ENCODE measurements around the gene MACROD1. TPM values are rescaled to one million over a fixed set of nuclear protein-coding genes. Genes with fewer than 3 reads are reported as not detected.

MACROD1 gene
- total and polyA plus RNA-seq, 7 experiments from 2014 or later = 5.4 to 16.2 (median 9.7) TPM

DNA sequence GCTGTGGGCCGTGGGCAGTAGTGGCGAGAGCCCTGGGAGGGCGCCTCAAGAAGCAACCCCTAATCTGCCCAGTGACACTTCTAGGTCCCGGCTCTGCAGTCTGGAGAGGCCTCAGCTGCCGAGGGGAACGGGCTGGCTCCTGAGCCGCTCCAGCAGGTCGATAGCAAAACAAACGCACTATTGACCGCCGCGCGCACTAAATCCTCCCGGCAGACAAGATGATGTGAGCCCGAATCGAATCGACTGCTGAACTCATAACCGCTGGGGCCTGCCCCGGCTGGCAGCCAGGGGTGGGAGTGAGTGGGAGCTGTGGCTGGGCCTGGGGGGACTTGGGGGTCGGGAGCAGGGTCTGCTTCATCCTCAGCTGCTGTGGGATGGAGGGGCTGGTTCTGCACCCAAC, 94.1 kb downstream of the MACROD1 start:
- no peaks in the 10 kb centered on the region for H3K36me3 ChIP-seq (ENCODE audit: control insufficient read depth in 2 of 3, insufficient read depth in 3 of 3, low read length in 3 of 3)
- POLR2A ChIA-PET = no interaction called here
- no peak overlapping the region for H3K4me3 ChIP-seq (ENCODE audit: low read length)
- CTCF ChIA-PET = no interaction called here
- no peaks in the 10 kb centered on the region for H3K4me1 ChIP-seq (ENCODE audit: control insufficient read depth in 2 of 2, insufficient read depth in 2 of 2, low read length in 2 of 2)
- H3K9me3 ChIP-seq (ENCODE audit: control insufficient read depth in 2 of 3, low read length in 3 of 3) = no peaks in the 10 kb centered on the region
- H3K27ac ChIP-seq (ENCODE audit: low read depth, low read length) = no peak overlapping the region
- no peak overlapping the region for H3K27ac Mint-ChIP-seq
- no peaks in the 10 kb centered on the region for H3K36me3 Mint-ChIP-seq
- H3K27me3 ChIP-seq (ENCODE audit: control insufficient read depth in 2 of 2, insufficient read depth in 2 of 2, low read length in 2 of 2) = no peaks in the 10 kb centered on the region
- no peak for DNase-seq
- peaks cover 0 to 5% (median 4%) of the 10 kb centered on the region in 7 donors for H3K4me1 Mint-ChIP-seq
- no peaks in the 10 kb centered on the region for H3K27me3 Mint-ChIP-seq
- intact Hi-C loops (cut with micrococcal nuclease) = no loop called here
- H3K4me3 Mint-ChIP-seq = no peak overlapping the region
- no peaks in the 10 kb centered on the region for H3K9me3 Mint-ChIP-seq
- ATAC-seq = no peak

DNA sequence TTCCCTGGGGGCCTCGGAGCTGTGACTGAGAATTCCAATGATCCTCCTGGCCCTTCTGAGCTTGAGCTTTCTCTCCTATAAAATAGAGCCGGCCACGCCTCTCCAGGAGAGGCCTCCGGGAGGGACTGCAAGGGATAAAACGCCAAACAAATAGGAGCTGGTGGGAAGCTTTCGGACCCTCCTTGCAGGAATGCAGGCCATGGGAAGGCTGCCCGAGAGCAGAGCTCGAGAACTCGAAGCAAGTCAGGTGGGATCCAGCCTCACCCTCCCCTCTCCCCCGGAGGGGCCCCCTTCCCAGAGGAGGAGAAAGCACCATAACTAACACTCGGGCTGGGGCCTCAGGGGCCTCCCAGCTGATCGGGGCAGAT, 95.6 kb downstream of the MACROD1 start:
- ChIA-PET POLR2A (no interaction called here), CTCF (no interaction called here)
- Mint-ChIP-seq H3K27me3 (no peaks in the 10 kb centered on the region), H3K9me3 (peaks cover 0 to 2% (median 0%) of the 10 kb centered on the region in 11 donors), H3K4me1 (peaks cover 0 to 5% (median 4%) of the 10 kb centered on the region in 7 donors), H3K4me3 (no peak overlapping the region), H3K27ac (no peak overlapping the region), H3K36me3 (no peaks in the 10 kb centered on the region)
- intact Hi-C loops (cut with micrococcal nuclease) = no loop called here
- no peak overlapping the region for H3K4me3 ChIP-seq (ENCODE audit: low read length)
- no peaks in the 10 kb centered on the region for H3K4me1 ChIP-seq (ENCODE audit: control insufficient read depth in 2 of 2, insufficient read depth in 2 of 2, low read length in 2 of 2)
- H3K36me3 ChIP-seq (ENCODE audit: control insufficient read depth in 2 of 3, insufficient read depth in 3 of 3, low read length in 3 of 3) = no peaks in the 10 kb centered on the region
- DNase-seq = no peak
- no peaks in the 10 kb centered on the region for H3K9me3 ChIP-seq (ENCODE audit: control insufficient read depth in 2 of 3, low read length in 3 of 3)
- H3K27me3 ChIP-seq (ENCODE audit: control insufficient read depth in 2 of 2, insufficient read depth in 2 of 2, low read length in 2 of 2) = no peaks in the 10 kb centered on the region
- no peak for ATAC-seq
- H3K27ac ChIP-seq (ENCODE audit: low read depth, low read length) = no peak overlapping the region

- no peaks in the 10 kb centered on the region for H3K36me3 ChIP-seq (ENCODE audit: control insufficient read depth in 2 of 3, insufficient read depth in 3 of 3, low read length in 3 of 3)
- H3K4me3 Mint-ChIP-seq = no peak overlapping the region
- H3K27me3 Mint-ChIP-seq = peaks cover 0 to 5% (median 0%) of the 10 kb centered on the region in 5 donors
- no peak overlapping the region for H3K27ac Mint-ChIP-seq
- POLR2A ChIA-PET = no interaction called here
- H3K9me3 Mint-ChIP-seq = peaks cover 0 to 2% (median 0%) of the 10 kb centered on the region in 11 donors
- peaks cover 0 to 6% (median 4%) of the 10 kb centered on the region in 7 donors for H3K4me1 Mint-ChIP-seq
- H3K36me3 Mint-ChIP-seq = no peaks in the 10 kb centered on the region
- CTCF ChIA-PET = no interaction called here
- no peak overlapping the region for H3K27ac ChIP-seq (ENCODE audit: low read depth, low read length)
- DNase-seq (no peak), ATAC-seq (no peak)
- intact Hi-C loops (cut with micrococcal nuclease) = no loop called here
- H3K27me3 ChIP-seq (ENCODE audit: control insufficient read depth in 2 of 2, insufficient read depth in 2 of 2, low read length in 2 of 2) = no peaks in the 10 kb centered on the region
- H3K4me3 ChIP-seq (ENCODE audit: low read length) = no peak overlapping the region
- no peaks in the 10 kb centered on the region for H3K4me1 ChIP-seq (ENCODE audit: control insufficient read depth in 2 of 2, insufficient read depth in 2 of 2, low read length in 2 of 2)
- no peaks in the 10 kb centered on the region for H3K9me3 ChIP-seq (ENCODE audit: control insufficient read depth in 2 of 3, low read length in 3 of 3)
Observed at GRCh38 chr11:64069401-64070313, 96.3 kb downstream of the MACROD1 start.

DNA sequence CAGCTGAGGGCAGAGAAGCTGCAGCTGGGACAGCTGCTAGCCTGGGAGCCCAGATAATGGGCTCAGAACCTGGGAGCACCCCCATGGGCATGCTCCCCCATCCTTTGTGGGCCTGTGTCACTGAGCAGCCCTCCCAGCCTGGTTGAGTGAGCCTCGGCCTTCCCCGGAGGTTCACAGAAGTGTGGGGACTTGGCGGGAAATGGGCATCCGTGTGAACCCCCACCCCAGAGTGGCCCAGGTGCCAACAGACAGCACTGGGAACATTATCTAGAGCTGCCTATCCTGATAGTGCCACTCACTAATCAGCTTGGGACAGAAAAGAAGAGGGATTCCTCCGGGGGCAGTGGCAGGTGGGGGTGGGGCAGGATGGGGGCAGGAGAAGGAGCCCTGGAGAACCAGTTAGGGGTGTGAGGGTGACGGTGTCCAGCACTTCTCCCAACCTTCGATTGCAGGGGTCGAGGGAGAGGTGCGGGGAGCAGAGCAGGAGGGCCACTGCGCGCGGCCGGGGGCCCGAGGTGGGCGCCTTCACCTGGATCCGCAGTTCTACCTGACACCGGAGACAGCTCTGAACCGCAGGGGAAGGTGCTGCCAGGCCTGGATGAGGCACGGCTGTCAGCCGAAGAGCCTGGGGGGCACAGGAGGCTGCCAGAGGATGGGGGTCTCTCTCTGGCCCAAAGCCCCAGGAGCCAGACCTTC, 97.1 kb downstream of the MACROD1 start:
- no peak overlapping the region for H3K27ac Mint-ChIP-seq
- ChIA-PET POLR2A (no interaction called here), CTCF (no interaction called here)
- intact Hi-C loops (cut with micrococcal nuclease) = no loop called here
- no peaks in the 10 kb centered on the region for H3K27me3 ChIP-seq (ENCODE audit: control insufficient read depth in 2 of 2, insufficient read depth in 2 of 2, low read length in 2 of 2)
- peaks cover 0 to 2% (median 0%) of the 10 kb centered on the region in 11 donors for H3K9me3 Mint-ChIP-seq
- H3K4me1 Mint-ChIP-seq = peaks cover 0 to 2% (median 0%) of the 10 kb centered on the region in 7 donors
- H3K27me3 Mint-ChIP-seq = peaks cover 0 to 7% (median 0%) of the 10 kb centered on the region in 5 donors
- H3K4me3 Mint-ChIP-seq = no peak overlapping the region
- no peaks in the 10 kb centered on the region for H3K4me1 ChIP-seq (ENCODE audit: control insufficient read depth in 2 of 2, insufficient read depth in 2 of 2, low read length in 2 of 2)
- no peak overlapping the region for H3K27ac ChIP-seq (ENCODE audit: low read depth, low read length)
- H3K9me3 ChIP-seq (ENCODE audit: control insufficient read depth in 2 of 3, low read length in 3 of 3) = no peaks in the 10 kb centered on the region
- ATAC-seq (no peak), DNase-seq (no peak)
- H3K36me3 ChIP-seq (ENCODE audit: control insufficient read depth in 2 of 3, insufficient read depth in 3 of 3, low read length in 3 of 3) = no peaks in the 10 kb centered on the region
- no peaks in the 10 kb centered on the region for H3K36me3 Mint-ChIP-seq
- H3K4me3 ChIP-seq (ENCODE audit: low read length) = no peak overlapping the region

DNA sequence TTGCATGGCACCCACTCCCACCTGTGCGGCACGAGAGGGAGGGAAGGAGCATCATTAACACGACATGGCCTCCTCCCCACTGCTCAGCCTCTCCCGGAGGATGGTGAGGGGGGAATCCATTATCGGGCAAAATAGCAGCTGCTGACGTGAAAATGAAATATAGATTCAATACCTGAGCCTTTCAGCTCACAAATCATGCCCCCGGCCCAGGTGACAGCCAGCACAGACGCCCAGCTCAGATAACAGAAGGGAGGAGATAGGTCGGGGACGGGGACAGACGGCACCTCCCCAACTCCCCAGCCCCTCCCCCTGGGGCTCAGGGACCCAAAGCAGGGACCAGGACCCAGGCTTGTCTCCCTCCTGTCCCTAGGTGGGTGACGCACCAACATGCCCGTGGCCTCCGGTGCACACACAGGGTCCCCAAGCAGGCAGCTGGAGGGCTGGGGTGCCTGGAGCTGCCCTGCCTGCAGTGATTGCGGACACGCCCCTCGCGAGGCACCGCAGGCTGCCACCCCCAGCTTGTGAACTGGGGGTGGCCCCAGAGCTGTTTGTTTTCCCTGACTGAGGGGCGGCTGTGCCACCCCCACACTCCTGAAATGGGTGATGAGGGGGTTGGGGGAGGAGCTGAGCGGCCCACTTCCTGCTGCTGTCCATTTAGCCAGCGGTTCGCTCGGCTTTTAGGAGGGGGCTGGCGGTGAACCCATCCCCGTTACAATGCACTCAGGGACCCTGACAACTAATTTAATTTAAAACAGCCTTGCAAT, 98.5 kb downstream of the MACROD1 start:
- Mint-ChIP-seq H3K36me3 (peaks cover 0 to 5% (median 0%) of the 10 kb centered on the region in 5 donors), H3K27me3 (peaks cover 6 to 19% (median 7%) of the 10 kb centered on the region in 5 donors), H3K4me3 (no peak overlapping the region), H3K9me3 (peaks cover 0 to 2% (median 0%) of the 10 kb centered on the region in 11 donors), H3K4me1 (peaks cover 0 to 2% (median 0%) of the 10 kb centered on the region in 7 donors), H3K27ac (no peak overlapping the region)
- DNase-seq = no peak
- no peaks in the 10 kb centered on the region for H3K27me3 ChIP-seq (ENCODE audit: control insufficient read depth in 2 of 2, insufficient read depth in 2 of 2, low read length in 2 of 2)
- no peak for ATAC-seq
- no peaks in the 10 kb centered on the region for H3K4me1 ChIP-seq (ENCODE audit: control insufficient read depth in 2 of 2, insufficient read depth in 2 of 2, low read length in 2 of 2)
- CTCF ChIA-PET = no interaction called here
- H3K36me3 ChIP-seq (ENCODE audit: control insufficient read depth in 2 of 3, insufficient read depth in 3 of 3, low read length in 3 of 3) = no peaks in the 10 kb centered on the region
- no peaks in the 10 kb centered on the region for H3K9me3 ChIP-seq (ENCODE audit: control insufficient read depth in 2 of 3, low read length in 3 of 3)
- intact Hi-C loops (cut with micrococcal nuclease) = no loop called here
- no peak overlapping the region for H3K27ac ChIP-seq (ENCODE audit: low read depth, low read length)
- POLR2A ChIA-PET = no interaction called here
- no peak overlapping the region for H3K4me3 ChIP-seq (ENCODE audit: low read length)

- Mint-ChIP-seq H3K9me3 (peaks cover 0 to 2% (median 0%) of the 10 kb centered on the region in 11 donors), H3K27me3 (peaks cover 6 to 32% (median 19%) of the 10 kb centered on the region in 5 donors), H3K27ac (no peak overlapping the region), H3K4me1 (peaks cover 0 to 8% (median 6%) of the 10 kb centered on the region in 7 donors), H3K4me3 (no peak overlapping the region), H3K36me3 (peaks cover 0 to 5% (median 0%) of the 10 kb centered on the region in 5 donors)
- no peak for ATAC-seq
- intact Hi-C loops (cut with micrococcal nuclease) = no loop called here
- Histone ChIP-seq H3K4me3 (ENCODE audit: low read length) (no peak overlapping the region), H3K27ac (ENCODE audit: low read depth, low read length) (no peak overlapping the region), H3K4me1 (ENCODE audit: control insufficient read depth in 2 of 2, insufficient read depth in 2 of 2, low read length in 2 of 2) (peaks cover 0 to 4% of the 10 kb centered on the region in 2 donors), H3K36me3 (ENCODE audit: control insufficient read depth in 2 of 3, insufficient read depth in 3 of 3, low read length in 3 of 3) (no peaks in the 10 kb centered on the region), H3K9me3 (ENCODE audit: control insufficient read depth in 2 of 3, low read length in 3 of 3) (no peaks in the 10 kb centered on the region), H3K27me3 (ENCODE audit: control insufficient read depth in 2 of 2, insufficient read depth in 2 of 2, low read length in 2 of 2) (no peaks in the 10 kb centered on the region)
- DNase-seq = no peak
- CTCF ChIA-PET = no interaction called here
- POLR2A ChIA-PET = no interaction called here
Observed at GRCh38 chr11:64065712-64066111, 100.2 kb downstream of the MACROD1 start.
